CD4-positive, alpha-beta T cell treated with Interleukin-4 for 4 hours (primary cell): ENCODE measurements around the gene DDB1.
A peak's percentile ranks its signal among the peaks of the same experiment; 100 is the strongest.

Experiments
- DNase-seq: peaks from one replicate; pipeline ENCODE4 v3.0.0-alpha.2; 2020

Gene DDB1

DNA sequence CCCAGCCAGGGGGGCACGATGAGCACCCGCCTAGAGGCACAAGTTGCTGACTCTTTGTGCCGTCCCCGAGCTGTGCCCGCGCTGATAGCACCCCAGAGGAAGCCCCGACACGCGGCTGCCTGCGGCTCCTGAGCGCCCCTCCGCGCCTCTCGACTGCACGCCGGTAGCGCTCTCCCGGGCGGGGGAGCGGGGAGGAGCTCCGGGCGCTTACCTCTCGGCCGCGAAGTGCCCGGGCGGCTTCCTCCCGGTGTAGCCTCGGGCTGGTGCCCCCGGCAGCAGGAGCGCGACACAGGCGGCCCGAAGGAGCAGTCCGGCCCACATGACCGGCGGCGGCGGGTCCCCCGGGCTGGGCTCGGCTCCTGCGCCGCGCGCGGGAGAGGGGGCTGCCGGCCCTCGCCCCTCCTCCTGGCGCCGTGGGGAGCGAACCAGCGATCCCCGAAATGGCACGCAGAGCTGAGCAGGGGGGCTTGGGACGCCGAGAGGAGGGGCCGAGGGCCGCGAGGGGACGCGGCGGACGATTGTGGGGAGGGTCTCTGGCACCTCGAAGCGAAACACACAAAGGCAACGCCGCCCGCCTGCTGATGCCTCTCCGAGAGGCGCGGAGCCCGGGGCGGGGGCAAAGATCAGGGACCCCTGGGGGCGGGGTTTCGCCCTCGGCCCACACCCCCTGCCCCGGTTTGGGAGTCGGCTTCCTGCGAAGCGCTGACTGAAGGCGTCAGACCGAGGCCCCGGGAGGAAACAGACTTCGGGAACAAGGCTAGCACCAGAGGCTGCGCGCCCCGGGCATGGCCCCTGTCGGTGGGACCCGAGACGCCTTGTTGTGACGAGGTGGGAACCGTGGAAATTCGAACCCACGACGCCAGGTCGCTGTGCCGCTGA is 37.9 kb downstream of the DDB1 start, which contains the start of gene VWCE:
VWCE (minus strand) TSS at position 600 of the 879 bp plus-strand sequence; CDS start at position 321, 279 bp downstream.
- DNase-seq: peak; percentile 36

DNA sequence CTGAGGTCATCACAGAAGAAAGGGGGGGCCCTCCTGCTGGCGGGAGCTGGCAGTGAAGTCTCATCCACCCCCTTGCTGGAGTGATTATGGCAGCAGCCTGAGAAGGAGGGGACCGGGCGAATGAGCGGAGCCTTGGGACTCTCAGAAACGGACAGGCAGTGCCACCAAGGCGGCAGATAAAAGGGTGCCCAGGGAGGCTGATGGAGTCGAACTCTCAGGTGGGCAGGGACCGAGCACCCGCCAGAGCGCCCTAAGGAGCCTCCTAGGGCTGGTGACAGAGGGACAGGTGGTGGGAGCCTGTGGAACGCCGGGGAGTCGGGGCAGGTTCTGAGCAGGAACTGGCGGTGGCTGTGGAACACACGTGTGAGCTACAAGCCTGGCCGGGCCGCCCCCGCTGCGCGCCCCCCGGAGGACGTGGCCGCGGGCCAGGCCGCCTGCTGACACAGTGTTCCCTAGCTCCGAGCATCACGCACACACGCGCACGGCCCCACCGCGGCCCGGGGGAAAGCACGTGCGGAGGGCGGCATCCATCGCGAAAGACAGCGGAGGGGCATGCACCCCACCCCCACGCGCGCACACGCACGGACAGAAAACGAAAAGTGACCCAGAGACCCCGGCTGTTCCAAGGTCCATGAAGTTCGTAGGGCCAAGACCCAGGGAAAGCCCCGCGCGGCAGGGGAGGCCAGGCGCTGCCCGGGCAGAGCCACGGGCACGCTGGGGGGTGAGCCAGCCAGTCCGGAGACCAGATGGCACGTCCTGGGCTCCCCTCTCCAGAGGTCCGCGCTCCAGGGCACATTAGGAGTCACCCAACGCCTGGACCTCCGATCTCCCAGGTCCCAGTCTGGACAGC is 38.8 kb downstream of the DDB1 start:
- DNase-seq: no peak

GRCh38 chr11:61292356-61292755 is 40.5 kb downstream of the DDB1 start:
- no peak for DNase-seq

GRCh38 chr11:61290905-61291690 is 41.8 kb downstream of the DDB1 start:
- DNase-seq: no peak

- no peak for DNase-seq
These were observed 45.4 kb downstream of the DDB1 start for GRCh38 chr11:61287338-61287977.

GRCh38 chr11:61283613-61284012 is 49.3 kb downstream of the DDB1 start:
- no peak for DNase-seq

DNA sequence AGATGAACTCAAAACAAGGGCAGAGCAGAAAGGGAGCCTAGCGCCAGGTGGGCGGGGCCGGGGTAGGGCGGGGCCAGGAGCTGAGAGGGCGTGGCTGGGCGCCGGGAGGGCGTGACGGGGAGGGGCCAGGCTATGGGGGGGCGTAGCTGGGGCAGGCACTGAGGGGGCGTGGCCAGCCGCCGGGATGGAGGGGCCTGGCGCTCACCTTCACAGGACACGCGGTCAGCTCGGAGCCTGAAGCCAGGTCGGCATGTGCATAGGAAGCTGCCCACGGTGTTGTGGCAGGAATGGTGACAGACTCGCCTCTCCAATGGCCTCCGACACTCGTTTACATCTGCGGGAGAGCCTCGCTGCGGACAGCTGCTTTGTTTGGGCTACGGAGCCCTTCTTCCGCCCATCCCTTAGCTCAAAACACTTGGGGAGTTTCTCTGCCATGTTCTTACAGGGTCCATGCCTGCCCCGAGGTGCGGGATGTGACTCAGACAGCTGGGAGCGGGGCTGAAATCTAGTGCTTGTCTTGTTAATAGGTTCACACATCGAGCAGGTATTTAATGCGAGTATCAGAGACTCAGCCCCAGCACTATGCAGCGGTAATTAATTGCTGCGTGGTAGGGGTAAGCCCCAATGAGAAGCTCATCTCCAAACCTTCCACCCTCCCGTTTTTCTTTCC is 51.2 kb downstream of the DDB1 start:
- DNase-seq: no peak

GRCh38 chr11:61280883-61281580 is 51.9 kb downstream of the DDB1 start:
- no peak for DNase-seq

GRCh38 chr11:61279934-61280659 is 52.8 kb downstream of the DDB1 start:
- DNase-seq: no peak

DNA sequence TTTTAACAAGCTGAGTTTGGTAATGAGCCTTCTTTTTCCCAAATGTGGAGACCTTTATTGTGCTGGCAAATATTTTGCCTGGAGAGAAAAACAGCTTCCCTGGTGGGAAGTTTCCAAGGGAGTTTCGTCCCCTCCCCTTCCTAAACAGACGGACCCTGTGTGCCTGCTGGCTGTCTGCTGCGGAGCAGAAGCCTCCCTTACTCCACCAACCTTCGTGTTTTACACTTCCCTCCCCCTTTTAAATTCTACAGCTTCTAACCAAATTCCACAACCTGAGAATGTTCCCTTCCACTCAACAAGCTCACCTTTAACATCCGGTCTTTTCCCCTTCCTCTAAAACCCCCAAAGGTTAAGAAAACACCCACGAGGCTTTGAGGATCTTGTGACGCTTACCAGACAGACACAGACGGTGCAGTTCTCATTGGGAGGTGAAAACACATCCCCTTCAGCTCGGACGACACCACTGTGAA is 54.9 kb downstream of the DDB1 start:
- no peak for DNase-seq

- DNase-seq: no peak
These were observed 55.5 kb downstream of the DDB1 start for GRCh38 chr11:61277186-61278000.

DNA sequence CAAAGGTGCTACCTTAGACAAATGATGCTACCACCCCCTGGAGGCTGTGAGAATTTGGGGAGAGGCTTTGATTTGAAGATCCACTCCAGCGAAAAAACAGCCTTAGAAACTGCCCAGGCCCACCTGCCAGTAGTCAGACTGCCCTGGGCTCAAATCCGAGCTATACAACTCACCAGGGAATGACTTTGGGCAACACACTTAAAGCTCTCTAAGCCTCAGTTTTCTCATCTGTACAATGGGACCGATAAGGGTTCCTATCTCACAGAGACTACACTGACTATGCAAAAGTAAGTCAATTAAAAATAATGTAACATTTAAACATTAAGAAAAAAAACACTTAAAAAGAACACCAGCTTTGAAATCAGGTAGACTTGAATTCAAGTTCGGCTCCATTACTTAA is 57.7 kb downstream of the DDB1 start:
- DNase-seq: no peak

GRCh38 chr11:61274084-61274483 is 58.8 kb downstream of the DDB1 start:
- no peak for DNase-seq

GRCh38 chr11:61273178-61274078 is 59.5 kb downstream of the DDB1 start:
- no peak for DNase-seq

GRCh38 chr11:61272731-61273130 is 60.2 kb downstream of the DDB1 start:
- no peak for DNase-seq

- no peak for DNase-seq
These were observed 62.4 kb downstream of the DDB1 start for GRCh38 chr11:61270354-61271076.

DNA sequence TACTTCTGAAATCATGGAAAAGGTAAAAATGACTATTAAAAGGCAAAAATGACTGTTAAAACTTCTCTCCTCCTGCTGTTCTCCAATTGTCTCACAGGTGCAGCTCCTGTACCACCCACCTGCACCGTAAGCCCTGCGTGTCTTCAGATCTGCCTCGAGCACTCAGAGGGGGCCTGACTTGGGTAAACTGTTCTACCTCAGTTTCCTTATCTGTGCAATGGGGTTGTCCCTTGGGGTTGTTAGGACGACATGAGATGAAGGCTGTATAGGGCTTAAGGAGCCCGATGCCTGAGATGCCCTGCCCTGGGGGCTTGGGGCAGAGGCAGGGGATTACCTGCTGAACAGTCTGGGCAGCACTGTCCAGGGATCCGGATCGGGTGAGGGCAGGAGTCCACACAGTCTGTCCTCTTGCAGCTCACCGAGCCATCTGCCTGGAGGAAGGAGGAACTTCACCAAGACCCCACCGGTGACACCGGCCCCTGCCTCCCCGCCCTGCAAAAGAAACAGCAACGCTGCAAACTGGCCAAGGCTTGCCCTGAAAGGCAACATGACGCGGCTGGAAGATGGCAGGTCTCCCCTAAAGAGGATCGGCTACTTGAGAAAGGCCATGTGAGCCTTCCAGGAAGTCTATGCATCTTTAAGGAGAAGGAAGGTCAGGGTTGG is 64.2 kb downstream of the DDB1 start:
- no peak for DNase-seq
